Fibroblast of villous mesenchyme (primary cell): Measurements from ENCODE around the gene PPEF1. TPM values are rescaled to one million over a fixed set of nuclear protein-coding genes. Genes with fewer than 3 reads are reported as not detected.

ENCODE experiments used
- DNase-seq: peaks from one replicate; pipeline ENCODE4 v3.0.0-alpha.2; 2010; ENCODE audit warnings: low read depth
- H3K4me3 ChIP-seq: 2 replicates; pipeline ENCODE4 v1.5.1; 2011; ENCODE audit warnings: low read depth, mild to moderate bottlenecking, low read length
- total RNA-seq: library from RNA; depleted of rRNA; stranded (reverse); fragments of >200 nt; gene quantifications from 2 replicates; pipeline ENCODE4 v1.2.3, GENCODE V29; 2012
- TF ChIP-seq, protein P1 (sequence below): IDR thresholded peaks from 2 replicates; pipeline ENCODE4 v1.5.1; 2012; ENCODE audit warnings: low read depth, mild to moderate bottlenecking, low read length; ENCODE audit not compliant: insufficient read depth

The PPEF1 gene
- total RNA-seq, 1 donor = not detected

- H3K4me3 ChIP-seq = no peak overlapping the region
- peak; percentile 1 for DNase-seq
- TF ChIP-seq, protein P1, sequence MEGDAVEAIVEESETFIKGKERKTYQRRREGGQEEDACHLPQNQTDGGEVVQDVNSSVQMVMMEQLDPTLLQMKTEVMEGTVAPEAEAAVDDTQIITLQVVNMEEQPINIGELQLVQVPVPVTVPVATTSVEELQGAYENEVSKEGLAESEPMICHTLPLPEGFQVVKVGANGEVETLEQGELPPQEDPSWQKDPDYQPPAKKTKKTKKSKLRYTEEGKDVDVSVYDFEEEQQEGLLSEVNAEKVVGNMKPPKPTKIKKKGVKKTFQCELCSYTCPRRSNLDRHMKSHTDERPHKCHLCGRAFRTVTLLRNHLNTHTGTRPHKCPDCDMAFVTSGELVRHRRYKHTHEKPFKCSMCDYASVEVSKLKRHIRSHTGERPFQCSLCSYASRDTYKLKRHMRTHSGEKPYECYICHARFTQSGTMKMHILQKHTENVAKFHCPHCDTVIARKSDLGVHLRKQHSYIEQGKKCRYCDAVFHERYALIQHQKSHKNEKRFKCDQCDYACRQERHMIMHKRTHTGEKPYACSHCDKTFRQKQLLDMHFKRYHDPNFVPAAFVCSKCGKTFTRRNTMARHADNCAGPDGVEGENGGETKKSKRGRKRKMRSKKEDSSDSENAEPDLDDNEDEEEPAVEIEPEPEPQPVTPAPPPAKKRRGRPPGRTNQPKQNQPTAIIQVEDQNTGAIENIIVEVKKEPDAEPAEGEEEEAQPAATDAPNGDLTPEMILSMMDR = no peak
Observed at GRCh38 chrX:18793601-18794089, 86.2 kb downstream of the PPEF1 start.

GRCh38 chrX:18797141-18797540 lies 89.7 kb downstream of the PPEF1 start:
- H3K4me3 ChIP-seq = no peak overlapping the region
- DNase-seq = no peak
- TF ChIP-seq, protein P1 = no peak

DNA sequence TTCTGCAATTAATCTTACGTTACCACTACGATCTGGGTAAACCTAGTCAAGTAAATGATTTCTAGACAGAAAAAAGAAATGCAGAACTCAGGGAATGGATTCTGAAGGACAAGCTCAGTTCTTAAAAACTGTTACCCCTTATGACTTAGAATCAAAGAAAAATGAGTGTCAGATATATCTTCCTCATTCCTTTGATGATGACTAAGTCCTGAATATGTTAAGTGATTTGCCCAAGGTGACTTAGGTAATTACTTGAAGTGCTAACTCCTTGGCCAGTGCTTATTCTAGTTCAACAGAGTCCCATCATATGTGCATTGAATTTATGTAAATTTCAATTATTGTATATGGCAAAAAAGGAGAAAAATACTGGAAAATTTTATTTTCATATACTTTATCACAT lies 92.5 kb downstream of the PPEF1 start:
- TF ChIP-seq, protein P1 = no peak
- no peak for DNase-seq
- no peak overlapping the region for H3K4me3 ChIP-seq

- TF ChIP-seq, protein P1 = no peak
- no peak for DNase-seq
- H3K4me3 ChIP-seq = no peak overlapping the region
Observed at GRCh38 chrX:18809641-18810040, 102.2 kb downstream of the PPEF1 start.

DNA sequence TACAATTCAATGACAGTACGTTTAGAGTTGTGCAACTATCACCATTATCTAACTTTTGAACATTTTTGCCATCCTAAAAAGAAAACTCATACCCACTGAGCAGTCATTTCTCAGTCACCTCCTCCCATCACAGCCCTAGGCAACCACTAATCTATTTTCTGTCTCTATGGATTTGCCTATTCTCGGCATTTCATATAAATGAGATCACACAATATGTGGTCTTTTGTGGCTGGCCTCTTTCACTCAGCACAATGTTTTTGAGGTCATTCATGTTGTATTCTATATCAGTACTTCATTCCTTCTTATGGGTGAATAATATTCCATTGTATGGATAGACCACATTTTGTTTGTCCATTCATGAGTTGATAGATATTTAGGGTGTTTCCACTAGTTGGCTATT lies 103.0 kb downstream of the PPEF1 start:
- DNase-seq = no peak
- TF ChIP-seq, protein P1 = no peak
- no peak overlapping the region for H3K4me3 ChIP-seq

GRCh38 chrX:18825375-18825774 lies 117.9 kb downstream of the PPEF1 start:
- no peak for DNase-seq
- TF ChIP-seq, protein P1 = no peak
- no peak overlapping the region for H3K4me3 ChIP-seq

DNA sequence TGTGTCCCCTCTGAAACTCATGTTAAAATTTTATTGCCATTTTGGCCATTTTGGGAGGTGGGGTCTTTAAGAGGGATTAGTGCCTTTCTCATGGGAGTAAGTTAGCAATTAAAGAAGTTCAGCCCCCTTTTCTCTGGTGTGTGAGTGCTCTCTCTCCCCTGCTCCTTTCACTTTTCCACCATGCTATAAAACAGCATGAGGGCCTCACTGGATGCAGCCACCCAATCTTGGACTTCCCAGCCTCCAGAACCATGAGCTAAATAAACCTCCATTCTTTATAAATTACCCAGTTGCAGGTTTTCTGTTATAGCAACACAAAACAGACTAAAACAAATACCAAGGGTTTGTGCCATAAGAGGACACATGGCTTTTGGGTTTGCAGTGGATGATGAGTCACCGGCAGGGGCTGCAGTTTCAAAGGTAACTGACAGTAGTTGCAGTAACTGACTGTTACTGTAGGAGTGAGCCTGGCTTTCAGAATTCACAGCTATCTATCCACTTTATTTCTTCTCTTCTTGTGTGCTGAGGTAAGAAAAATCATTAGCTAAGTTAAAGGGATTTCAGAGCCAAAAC lies 121.5 kb downstream of the PPEF1 start:
- DNase-seq = no peak
- H3K4me3 ChIP-seq = no peak overlapping the region
- TF ChIP-seq, protein P1 = no peak
